ENCODE data around the gene IGFLR1. TPM values are rescaled to one million over a fixed set of nuclear protein-coding genes. Genes with fewer than 3 reads are reported as not detected.

Gene IGFLR1
- total and polyA plus RNA-seq, 9 of the 15 experiments (the other 6 are each of a cell fraction or from before 2014, with no cell fraction given): 1.0 to 14.3 (median 4.6) TPM

- DNase-seq (ENCODE audit: extremely low read depth in 1 of 4, low spot score in 3 of 4): no peak
- intact Hi-C loops (cut with micrococcal nuclease): no loop called here
- WGBS (ENCODE audit: insufficient coverage, low coverage, missing lambda C conversion rate): 21% methylated on average over 9 of the region's 9 CpGs
- Histone ChIP-seq H3K27me3 (ENCODE audit: control insufficient read depth in 2 of 2, insufficient read depth in 2 of 2, low read length in 2 of 2) (peaks cover 8 to 24% of the 10 kb centered on the region in 2 experiments; a peak in 3 of 5 replicates), H3K36me3 (ENCODE audit: control insufficient read depth, insufficient read depth, low read length) (no peaks in the 10 kb centered on the region), H3K9me3 (replicated peaks; ENCODE audit: control insufficient read depth, insufficient read depth, low read depth, low read length) (no peaks in the 10 kb centered on the region), H3K4me2 (ENCODE audit: insufficient read depth, low read length) (no peak overlapping the region), H2AFZ (ENCODE audit: low read depth, low read length) (no peak overlapping the region), H3K27ac (ENCODE audit: extremely low read depth, low read depth, low read length) (no peak overlapping the region), H3K9me1 (ENCODE audit: control insufficient read depth, insufficient read depth, low read length) (no peaks in the 10 kb centered on the region), H3K4me3 (no peak overlapping the region), H3K79me2 (ENCODE audit: control insufficient read depth, insufficient read depth, low read length) (no peaks in the 10 kb centered on the region), H4K20me1 (replicated peaks; ENCODE audit: control insufficient read depth, insufficient read depth, low read length) (no peaks in the 10 kb centered on the region), H3K4me1 (replicated peaks in 1 of 2; ENCODE audit: control insufficient read depth in 2 of 2, insufficient read depth in 2 of 2, low read length in 2 of 2) (peaks cover 0 to 21% of the 10 kb centered on the region in 2 experiments; a peak in 3 of 5 replicates), H3K9ac (ENCODE audit: insufficient read depth in 1 of 2, low read depth in 2 of 2, low read length in 2 of 2) (no peak overlapping the region)
- no peak for TF ChIP-seq ILF3 (IDR thresholded peaks at IDR 0.05; ENCODE audit: borderline replicate concordance)
- TF ChIP-seq NFYB (IDR thresholded peaks at IDR 0.05; ENCODE audit: extremely low read depth, insufficient read length): peak; percentile 22
- no peak for ATAC-seq
- ChIA-PET POLR2A (interaction anchor here (0.6 kb wide), 2 partner anchors 10 to 37 kb away, joined by 3 read pairs; no protein-coding TSS in a partner anchor), CTCF (ENCODE audit: low intra/inter-chr PET ratio) (no interaction called here)
- in situ Hi-C loops (cut with MboI): loop anchor here (5.0 kb wide), 1 partner anchor 229 kb away; no protein-coding TSS in a partner anchor
- BruUV-seq (replicated peaks): no TSS peak
- no peak for FAIRE-seq
Observed at GRCh38 chr19:35703343-35703742, 38.9 kb downstream of the IGFLR1 start.

GRCh38 chr19:35702223-35703012 is 39.8 kb downstream of the IGFLR1 start:
- POLR2A ChIA-PET: interaction anchor here (0.6 to 1.4 kb wide), 8 partner anchors 10 to 199 kb away, joined by 3 to 6 read pairs (median 3); no protein-coding TSS in a partner anchor
- peaks cover 2 to 15% of the 10 kb centered on the region in 2 experiments; a peak in 3 of 5 replicates for H3K27me3 ChIP-seq (ENCODE audit: control insufficient read depth in 2 of 2, insufficient read depth in 2 of 2, low read length in 2 of 2)
- no peaks in the 10 kb centered on the region for H3K9me1 ChIP-seq (ENCODE audit: control insufficient read depth, insufficient read depth, low read length)
- ATAC-seq (peak; percentile 100), FAIRE-seq (peak; percentile 97), DNase-seq (ENCODE audit: extremely low read depth in 1 of 4, low spot score in 3 of 4) (peak; percentile 97 to 98 (median 98))
- intact Hi-C loops (cut with micrococcal nuclease) (no loop called here), in situ Hi-C loops (cut with MboI) (loop anchor here (5.0 kb wide), 1 partner anchor 230 kb away; no protein-coding TSS in a partner anchor)
- CTCF ChIA-PET (ENCODE audit: low intra/inter-chr PET ratio): no interaction called here
- BruUV-seq (replicated peaks): no TSS peak
- H3K9me3 ChIP-seq (replicated peaks; ENCODE audit: control insufficient read depth, insufficient read depth, low read depth, low read length): no peaks in the 10 kb centered on the region
- no peaks in the 10 kb centered on the region for H3K36me3 ChIP-seq (ENCODE audit: control insufficient read depth, insufficient read depth, low read length)
- H4K20me1 ChIP-seq (replicated peaks; ENCODE audit: control insufficient read depth, insufficient read depth, low read length): no peaks in the 10 kb centered on the region
- peak overlapping the region; percentile 83 for H3K4me2 ChIP-seq (ENCODE audit: insufficient read depth, low read length)
- H3K27ac ChIP-seq (ENCODE audit: extremely low read depth, low read depth, low read length): no peak overlapping the region; the same call in 2 of the 3 replicates
- H2AFZ ChIP-seq (ENCODE audit: low read depth, low read length): peak overlapping the region; percentile 95
- no peaks in the 10 kb centered on the region for H3K79me2 ChIP-seq (ENCODE audit: control insufficient read depth, insufficient read depth, low read length)
- peaks cover 0 to 21% of the 10 kb centered on the region in 2 experiments; a peak in 3 of 5 replicates for H3K4me1 ChIP-seq (replicated peaks in 1 of 2; ENCODE audit: control insufficient read depth in 2 of 2, insufficient read depth in 2 of 2, low read length in 2 of 2)
- H3K9ac ChIP-seq (ENCODE audit: insufficient read depth in 1 of 2, low read depth in 2 of 2, low read length in 2 of 2): peak overlapping the region in 1 of 2 experiments; percentile 89; a peak in 2 of 4 replicates
- under 1% methylated on average over 42 of the region's 50 CpGs for WGBS (ENCODE audit: insufficient coverage, low coverage, missing lambda C conversion rate)
- peak overlapping the region; percentile 46 for H3K4me3 ChIP-seq
- no peak for TF ChIP-seq CBFA2T3 (IDR thresholded peaks at IDR 0.05)
- TF ChIP-seq GABPA (tag; conservative IDR thresholded peaks at IDR 0.05; ENCODE audit: low read depth): no peak
- TF ChIP-seq ZKSCAN1 (IDR thresholded peaks at IDR 0.05; ENCODE audit: low read depth, low read length): no peak
- no peak for TF ChIP-seq MNT (conservative IDR thresholded peaks at IDR 0.05)
- no peak for TF ChIP-seq ZNF785 (CRISPR knock-in tag; IDR thresholded peaks at IDR 0.05)
- TF ChIP-seq, protein P1, sequence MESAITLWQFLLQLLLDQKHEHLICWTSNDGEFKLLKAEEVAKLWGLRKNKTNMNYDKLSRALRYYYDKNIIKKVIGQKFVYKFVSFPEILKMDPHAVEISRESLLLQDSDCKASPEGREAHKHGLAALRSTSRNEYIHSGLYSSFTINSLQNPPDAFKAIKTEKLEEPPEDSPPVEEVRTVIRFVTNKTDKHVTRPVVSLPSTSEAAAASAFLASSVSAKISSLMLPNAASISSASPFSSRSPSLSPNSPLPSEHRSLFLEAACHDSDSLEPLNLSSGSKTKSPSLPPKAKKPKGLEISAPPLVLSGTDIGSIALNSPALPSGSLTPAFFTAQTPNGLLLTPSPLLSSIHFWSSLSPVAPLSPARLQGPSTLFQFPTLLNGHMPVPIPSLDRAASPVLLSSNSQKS (CRISPR knock-in tag; IDR thresholded peaks at IDR 0.05): no peak
- TF ChIP-seq ZBED1 (IDR thresholded peaks at IDR 0.05): no peak
- no peak for TF ChIP-seq HDAC3 (IDR thresholded peaks at IDR 0.05; ENCODE audit: borderline replicate concordance, partially characterized antibody)
